Esophagus muscularis mucosa (tissue), 4 donors: ENCODE results near the gene HK1. TPM values are rescaled to one million over a fixed set of nuclear protein-coding genes. Genes with fewer than 3 reads are reported as not detected.

Experiments used
- DNase-seq: peaks from one replicate; pipeline ENCODE4 v3.0.0-alpha.2; 2017; ENCODE audit errors: extremely low spot score
- H3K27ac ChIP-seq, 4 donors: fragments of 200-600 bp; sonication (generic); replicated peaks in 1 of 4; 1 replicate in 3 of 4; 2 replicates in 1 of 4; pipeline ENCODE4 v1.5.1; 2016 to 2019; ENCODE audit warnings: mild to moderate bottlenecking in 1 of 4
- H3K27me3 ChIP-seq, 4 donors: fragments of 200-600 bp; sonication (generic); one replicate each; pipeline versions ENCODE4 v1.5.1 to v1.6.0; 2016 to 2019
- H3K36me3 ChIP-seq, 4 donors: fragments of 200-600 bp; sonication (generic); one replicate each; pipeline ENCODE4 v1.5.1; 2016 to 2019
- H3K4me1 ChIP-seq, 4 donors: fragments of 200-600 bp; sonication (generic); one replicate each; pipeline ENCODE4 v1.5.1; 2016 to 2019
- H3K4me3 ChIP-seq, 4 donors: fragments of 200-600 bp; sonication (generic); 1 replicate in 2 of 4; 2 replicates in 2 of 4; pipeline ENCODE4 v1.5.1; 2016 to 2019; ENCODE audit warnings: mild to moderate bottlenecking in 4 of 4, moderate library complexity in 1 of 4
- H3K9me3 ChIP-seq, 4 donors: fragments of 200-600 bp; sonication (generic); 1 replicate in 3 of 4; 2 replicates in 1 of 4; pipeline ENCODE4 v1.5.1; 2016 to 2019
- CTCF ChIP-seq, 3 experiments: fragments of 200-600 bp in 2 of 3; fragments of 450-650 bp in 1 of 3; sonication (generic) in 2 of 3; IDR thresholded peaks; one replicate each; pipeline ENCODE4 v1.5.1; 2017 to 2019; ENCODE audit warnings: antibody characterized with exemption in 3 of 3, mild to moderate bottlenecking in 2 of 3, moderate library complexity in 1 of 3
- EP300 ChIP-seq: sonication (generic); formaldehyde crosslinking; IDR thresholded peaks from one replicate; pipeline ENCODE4 v1.6.1; 2017; ENCODE audit warnings: antibody characterized with exemption
- POLR2A ChIP-seq: fragments of 450-650 bp; IDR thresholded peaks from one replicate; pipeline ENCODE4 v1.6.1; 2017; ENCODE audit warnings: antibody characterized with exemption, moderate library complexity, mild to moderate bottlenecking, low read depth
- POLR2AphosphoS5 ChIP-seq, 2 donors: sonication (generic); formaldehyde crosslinking; IDR thresholded peaks; one replicate each; pipeline ENCODE4 v1.6.1; 2017; ENCODE audit warnings: antibody characterized with exemption in 2 of 2
- WGBS: methylation state at CpG from one replicate; pipeline ENCODE4 v1.1.5; 2018; 5-methylcytosine and 5-hydroxymethylcytosine counted together
- intact Hi-C: fragments of 100-400 bp; cut with DNase I; formaldehyde crosslinking; loops from one replicate; pipeline ENCODE4 v1.15.1; 2023
- total RNA-seq, 4 donors: library from RNA; depleted of rRNA; stranded (reverse); fragments of >200 nt; gene quantifications; one replicate each; pipeline versions ENCODE4 v1.1.0 to v1.2.1, GENCODE V29; 2016

Gene HK1
- total RNA-seq, 4 donors from 2014 or later, result 114 to 188 (median 151) TPM

- Histone ChIP-seq H3K36me3 (no peaks in the 10 kb centered on the region), H3K27me3 (no peaks in the 10 kb centered on the region), H3K4me1 (no peaks in the 10 kb centered on the region), H3K9me3 (peaks cover 0 to 6% (median 3%) of the 10 kb centered on the region in 4 donors), H3K27ac (no peak overlapping the region), H3K4me3 (no peak overlapping the region)
- 68% methylated on average over 2 of the region's 2 CpGs for WGBS
- intact Hi-C loops, result no loop called here
- TF ChIP-seq EP300, result no peak
- TF ChIP-seq POLR2A, result no peak
- TF ChIP-seq POLR2AphosphoS5 (IDR thresholded peaks at IDR 0.05), result no peak
- TF ChIP-seq CTCF (IDR thresholded peaks at IDR 0.05), result no peak
- no peak for DNase-seq
Observed at GRCh38 chr10:69269761-69270160, 8.5 kb upstream of the HK1 start.

GRCh38 chr10:69270990-69271389 is 7.3 kb upstream of the HK1 start:
- Histone ChIP-seq H3K9me3 (peaks cover 0 to 6% (median 3%) of the 10 kb centered on the region in 4 donors), H3K4me3 (no peak overlapping the region), H3K4me1 (no peaks in the 10 kb centered on the region), H3K27me3 (no peaks in the 10 kb centered on the region), H3K27ac (no peak overlapping the region), H3K36me3 (no peaks in the 10 kb centered on the region)
- WGBS, result 80% methylated on average over 3 of the region's 3 CpGs
- intact Hi-C loops, result no loop called here
- no peak for DNase-seq
- TF ChIP-seq CTCF (IDR thresholded peaks at IDR 0.05), result no peak
- TF ChIP-seq EP300, result no peak

- DNase-seq, result no peak
- WGBS, result 79% methylated on average over 1 of the region's 1 CpG
Observed at GRCh38 chr10:69272624-69273023, 5.7 kb upstream of the HK1 start.

GRCh38 chr10:69275444-69275843 is 2.9 kb upstream of the HK1 start:
- TF ChIP-seq EP300, result no peak
- TF ChIP-seq POLR2A, result no peak
- no peak for TF ChIP-seq POLR2AphosphoS5 (IDR thresholded peaks at IDR 0.05)
- TF ChIP-seq CTCF (IDR thresholded peaks at IDR 0.05), result no peak
- no peak for DNase-seq
- 91% methylated on average over 1 of the region's 1 CpG for WGBS
- intact Hi-C loops, result no loop called here
- Histone ChIP-seq H3K27ac (no peak overlapping the region), H3K4me3 (no peak overlapping the region), H3K9me3 (peaks cover 0 to 6% (median 3%) of the 10 kb centered on the region in 4 donors), H3K36me3 (no peaks in the 10 kb centered on the region), H3K4me1 (peaks cover 0 to 5% (median 0%) of the 10 kb centered on the region in 4 donors), H3K27me3 (no peaks in the 10 kb centered on the region)

More at GRCh38 chr10:69272624-69273023, 5.7 kb upstream of the HK1 start:
- Histone ChIP-seq H3K4me1 (no peaks in the 10 kb centered on the region), H3K9me3 (peaks cover 0 to 6% (median 3%) of the 10 kb centered on the region in 4 donors), H3K4me3 (no peak overlapping the region), H3K27ac (no peak overlapping the region), H3K36me3 (no peaks in the 10 kb centered on the region), H3K27me3 (no peaks in the 10 kb centered on the region)
- TF ChIP-seq POLR2A, result no peak
- no peak for TF ChIP-seq CTCF (IDR thresholded peaks at IDR 0.05)
- no peak for TF ChIP-seq POLR2AphosphoS5 (IDR thresholded peaks at IDR 0.05)
- TF ChIP-seq EP300, result no peak
- intact Hi-C loops, result no loop called here

- no peak overlapping the region for H3K4me3 ChIP-seq
- intact Hi-C loops, result no loop called here
- TF ChIP-seq POLR2AphosphoS5 (IDR thresholded peaks at IDR 0.05) (no peak), CTCF (IDR thresholded peaks at IDR 0.05) (no peak), EP300 (no peak), POLR2A (no peak)
- H3K27ac ChIP-seq, result no peak overlapping the region
- H3K9me3 ChIP-seq, result peaks cover 0 to 6% (median 3%) of the 10 kb centered on the region in 4 donors
- peaks cover 0 to 5% (median 0%) of the 10 kb centered on the region in 4 donors for H3K4me1 ChIP-seq
- H3K36me3 ChIP-seq, result no peaks in the 10 kb centered on the region
- WGBS, result 95% methylated on average over 6 of the region's 6 CpGs
- no peaks in the 10 kb centered on the region for H3K27me3 ChIP-seq
- DNase-seq, result no peak
Observed at GRCh38 chr10:69276503-69276902, 1.8 kb upstream of the HK1 start.
